HCT116 (cell line): ENCODE measurements around the gene RBKS. TPM values are rescaled to one million over a fixed set of nuclear protein-coding genes. Genes with fewer than 3 reads are reported as not detected.

Experiments
- ATAC-seq: fragments of 200-7000 bp; cut with Tn5 transposase; 2 replicates; pipeline ENCODE4 v1.9.1; 2020; ENCODE audit warnings: mild to moderate bottlenecking, moderate library complexity
- BruUV-seq: library from RNA; stranded (reverse); fragments of 400-500 nt; replicated peaks from 2 replicates; lab custom pipeline; 2021; lab: Mats Ljungman, UMichigan
- CTCF ChIA-PET: fragments of 300-600 bp; sonication (Branson Sonifier 250); formaldehyde crosslinking; loops from one replicate; lab custom pipeline; 2021; ENCODE audit warnings: antibody characterized with exemption; lab: Charles Lee
- POLR2A ChIA-PET: fragments of 300-600, 350-600 bp; sonication (Branson Sonifier 250); formaldehyde crosslinking; loops from one replicate; lab custom pipeline; 2021; ENCODE audit warnings: antibody characterized with exemption; lab: Charles Lee
- RAD21 ChIA-PET, 2 experiments: fragments of 300-600 bp; sonication (Branson Sonifier 250); formaldehyde crosslinking; loops; one replicate each; lab custom pipeline; 2023; ENCODE audit warnings: low total read pairs in 2 of 2; ENCODE audit not compliant: uncharacterized antibody in 2 of 2, unreplicated experiment in 2 of 2, low non-redundant PET in 1 of 2; lab: Charles Lee
- DNase-seq: peaks from one replicate; pipeline ENCODE4 v3.0.0-alpha.2; 2010; ENCODE audit warnings: low read depth, low spot score
- H2AFZ ChIP-seq: fragments of 200-600 bp; shearing (Covaris generic), sonication (generic); 2 replicates; pipeline ENCODE4 v1.6.1; 2017; ENCODE audit warnings: low read depth, mixed run types, mixed read lengths, antibody characterized with exemption, low read length; ENCODE audit not compliant: poor library complexity, severe bottlenecking
- H3K27ac ChIP-seq: 2 replicates; pipeline ENCODE4 v1.5.1; 2012; ENCODE audit warnings: low read depth, low read length
- H3K27me3 ChIP-seq: fragments of 200-600 bp; sonication (generic); 2 replicates; pipeline ENCODE4 v1.6.1; 2016; ENCODE audit warnings: mixed run types, low read length, mixed read lengths; ENCODE audit not compliant: insufficient read depth
- H3K36me3 ChIP-seq, 2 experiments: fragments of 200-500 bp in 1 of 2; fragments of 200-600 bp in 1 of 2; sonication (Bioruptor generic) in 1 of 2; sonication (generic) in 1 of 2; 2 replicates each; pipeline versions ENCODE4 v1.5.1 to v1.6.1; 2014 to 2016; ENCODE audit warnings: low read length in 2 of 2, inconsistent platforms in 1 of 2, mixed read lengths in 1 of 2, mixed run types in 1 of 2; ENCODE audit not compliant: insufficient read depth in 2 of 2, control insufficient read depth in 1 of 2
- H3K4me1 ChIP-seq, 2 experiments: fragments of 200-600 bp in 1 of 2; sonication (generic) in 1 of 2; 2 replicates each; pipeline versions ENCODE4 v1.5.1 to v1.6.1; 2012 to 2017; ENCODE audit warnings: low read length in 2 of 2, inconsistent platforms in 1 of 2, mild to moderate bottlenecking in 1 of 2, mixed read lengths in 1 of 2, mixed run types in 1 of 2, moderate library complexity in 1 of 2; ENCODE audit not compliant: insufficient read depth in 2 of 2, control insufficient read depth in 1 of 2
- H3K4me2 ChIP-seq: fragments of 200-600 bp; sonication (generic); 2 replicates; pipeline ENCODE4 v1.6.1; 2017; ENCODE audit warnings: mixed run types, low read length, mixed read lengths
- H3K4me3 ChIP-seq, 2 experiments: fragments of 200-600 bp in 1 of 2; sonication (generic) in 1 of 2; replicated peaks in 1 of 2; 2 replicates each; pipeline ENCODE4 v1.5.1; 2011 to 2016; ENCODE audit warnings: low read length in 2 of 2, control low read depth in 1 of 2, low read depth in 1 of 2, mild to moderate bottlenecking in 1 of 2, mixed read lengths in 1 of 2, mixed run types in 1 of 2
- H3K79me2 ChIP-seq: fragments of 200-600 bp; sonication (generic); 2 replicates; pipeline ENCODE4 v1.6.1; 2017; ENCODE audit warnings: mild to moderate bottlenecking, mixed run types, low read length, moderate library complexity, mixed read lengths; ENCODE audit not compliant: insufficient read depth
- H3K9ac ChIP-seq: fragments of 200-600 bp; sonication (generic); 2 replicates; pipeline ENCODE4 v1.6.1; 2016; ENCODE audit warnings: low read length, mixed read lengths
- H3K9me2 ChIP-seq: fragments of 200-600 bp; sonication (generic), shearing (Covaris generic); 2 replicates; pipeline ENCODE4 v1.6.1; 2017; ENCODE audit warnings: mixed run types, mild to moderate bottlenecking, moderate library complexity; ENCODE audit not compliant: insufficient read depth
- H3K9me3 ChIP-seq, 2 experiments: fragments of 200-500 bp in 1 of 2; fragments of 200-600 bp in 1 of 2; sonication (Bioruptor generic) in 1 of 2; sonication (generic) in 1 of 2; 2 replicates each; pipeline ENCODE4 v1.6.1; 2014 to 2017; ENCODE audit warnings: low read length in 2 of 2, mixed read lengths in 2 of 2, inconsistent platforms in 1 of 2, low read depth in 1 of 2, mild to moderate bottlenecking in 1 of 2, mixed run types in 1 of 2, moderate library complexity in 1 of 2; ENCODE audit not compliant: control insufficient read depth in 1 of 2, insufficient read depth in 1 of 2
- H4K20me1 ChIP-seq: fragments of 200-600 bp; sonication (generic), shearing (Covaris generic); 2 replicates; pipeline ENCODE4 v1.6.1; 2017; ENCODE audit warnings: mixed run types, mild to moderate bottlenecking, moderate library complexity; ENCODE audit not compliant: insufficient read depth
- ATF3 ChIP-seq: IDR thresholded peaks from 2 replicates; pipeline ENCODE4 v1.6.1; 2012
- CBX3 ChIP-seq: IDR thresholded peaks from 2 replicates; pipeline ENCODE4 v1.6.1; 2012; ENCODE audit warnings: low read depth
- CEBPB ChIP-seq: IDR thresholded peaks from 2 replicates; pipeline ENCODE4 v1.6.1; 2012; ENCODE audit warnings: low read depth
- CTCF ChIP-seq, 3 experiments: fragments of 200-600 bp in 1 of 3; sonication (generic) in 1 of 3; IDR thresholded peaks in 2 of 3; conservative IDR thresholded peaks in 1 of 3; 2 replicates each; pipeline ENCODE4 v1.5.1; 2012 to 2017; ENCODE audit warnings: low read depth in 2 of 3, low read length in 2 of 3, antibody characterized with exemption in 1 of 3, borderline replicate concordance in 1 of 3, control low read depth in 1 of 3, mild to moderate bottlenecking in 1 of 3, mixed read lengths in 1 of 3, mixed run types in 1 of 3, moderate library complexity in 1 of 3; ENCODE audit not compliant: insufficient read depth in 1 of 3
- EGR1 ChIP-seq: IDR thresholded peaks from 2 replicates; pipeline ENCODE4 v1.6.1; 2012; ENCODE audit warnings: low read depth
- ELF1 ChIP-seq: IDR thresholded peaks from 2 replicates; pipeline ENCODE4 v1.6.1; 2012; ENCODE audit warnings: low read depth, borderline replicate concordance
- EZH2phosphoT487 ChIP-seq: fragments of 200-600 bp; IDR thresholded peaks from 2 replicates; pipeline ENCODE4 v1.6.1; 2018; ENCODE audit warnings: antibody characterized with exemption, borderline replicate concordance
- FOSL1 ChIP-seq: IDR thresholded peaks from 2 replicates; pipeline ENCODE4 v1.6.1; 2012; ENCODE audit warnings: low read depth
- JUND ChIP-seq: IDR thresholded peaks from 2 replicates; pipeline ENCODE4 v1.6.1; 2012
- MAX ChIP-seq: IDR thresholded peaks from 2 replicates; pipeline ENCODE4 v1.6.1; 2012
- POLR2A ChIP-seq: IDR thresholded peaks from 2 replicates; pipeline ENCODE4 v1.7.0; 2011; ENCODE audit warnings: borderline replicate concordance; ENCODE audit not compliant: insufficient read depth, insufficient read length; ENCODE audit errors: extremely low read depth
- POLR2AphosphoS5 ChIP-seq: IDR thresholded peaks from 2 replicates; pipeline ENCODE4 v1.6.1; 2011; ENCODE audit warnings: mild to moderate bottlenecking, low read depth, low read length, moderate library complexity
- REST ChIP-seq: IDR thresholded peaks from 2 replicates; pipeline ENCODE4 v1.6.1; 2012; ENCODE audit warnings: low read depth
- SIN3A ChIP-seq: IDR thresholded peaks from 2 replicates; pipeline ENCODE4 v1.6.1; 2012; ENCODE audit warnings: low read depth
- SP1 ChIP-seq: IDR thresholded peaks from 2 replicates; pipeline ENCODE4 v1.6.1; 2012; ENCODE audit warnings: low read depth
- TCF7L2 ChIP-seq: IDR thresholded peaks from 2 replicates; pipeline ENCODE4 v1.7.0; 2011; ENCODE audit warnings: borderline replicate concordance, inconsistent platforms; ENCODE audit not compliant: insufficient read depth, insufficient read length; ENCODE audit errors: extremely low read depth
- YY1 ChIP-seq: IDR thresholded peaks from 2 replicates; pipeline ENCODE4 v1.6.1; 2011; ENCODE audit warnings: low read length, low read depth, moderate library complexity, mild to moderate bottlenecking; ENCODE audit not compliant: insufficient replicate concordance; ENCODE audit errors: extremely low read depth
- ZBTB33 ChIP-seq: IDR thresholded peaks from 2 replicates; pipeline ENCODE4 v1.6.1; 2011; ENCODE audit warnings: mild to moderate bottlenecking, low read length, moderate library complexity; ENCODE audit not compliant: insufficient replicate concordance; ENCODE audit errors: extremely low read depth
- ZFX ChIP-seq: fragments of 450-650 bp; IDR thresholded peaks from 2 replicates; pipeline ENCODE4 v1.6.1; 2017
- intact Hi-C: fragments of 100-400 bp; cut with micrococcal nuclease; formaldehyde crosslinking; loops from 2 replicates; pipeline ENCODE4 v1.10.0; 2022
- total RNA-seq: library from RNA; stranded (reverse); gene quantifications from one replicate; pipeline ENCODE4 v1.2.1, GENCODE V29; 2021; ENCODE audit not compliant: unreplicated experiment

The RBKS gene
- total RNA-seq, 1 experiment from 2014 or later: 2.4 TPM

- CTCF ChIA-PET: interaction anchor here (1.0 kb wide), 1 partner anchor 11 kb away, joined by 4 read pairs; no protein-coding TSS in a partner anchor
- BruUV-seq: no TSS peak
- Histone ChIP-seq H3K79me2 (no peaks in the 10 kb centered on the region), H3K4me3 (no peak overlapping the region), H3K4me1 (peaks cover 0 to 10% of the 10 kb centered on the region in 2 experiments; a peak in 1 of 4 replicates), H3K9ac (no peak overlapping the region), H4K20me1 (no peaks in the 10 kb centered on the region), H3K27ac (no peak overlapping the region), H3K4me2 (no peak overlapping the region), H3K9me3 (no peaks in the 10 kb centered on the region), H3K36me3 (no peaks in the 10 kb centered on the region), H3K9me2 (no peaks in the 10 kb centered on the region), H3K27me3 (no peaks in the 10 kb centered on the region), H2AFZ (no peak overlapping the region)
- DNase-seq (no peak), ATAC-seq (no peak)
- TF ChIP-seq TCF7L2 (no peak), FOSL1 (no peak), SIN3A (no peak), YY1 (no peak), CBX3 (no peak), ATF3 (no peak), ELF1 (no peak), REST (no peak), POLR2AphosphoS5 (no peak), ZBTB33 (no peak), CEBPB (no peak), EZH2phosphoT487 (no peak), MAX (no peak), SP1 (no peak), ZFX (no peak), JUND (no peak), EGR1 (no peak), CTCF (IDR thresholded peaks at IDR 0.05 in 2 of 3, conservative IDR thresholded peaks at IDR 0.05 in 1 of 3; ENCODE audit: borderline replicate concordance in 1 of 3, insufficient read depth in 1 of 3, low read depth in 2 of 3, low read length in 2 of 3) (no peak), POLR2A (no peak)
- intact Hi-C loops: no loop called here
- POLR2A ChIA-PET: no interaction called here
- RAD21 ChIA-PET: no interaction called here
Observed at GRCh38 chr2:27734305-27734704, 155.9 kb downstream of the RBKS start.
